GM18502 (cell line): Measurements from ENCODE around the gene FIGNL1.
A peak's percentile ranks its signal among the peaks of the same experiment; 100 is the strongest.

Source experiments
- ATAC-seq: cut with Tn5 transposase; IDR thresholded peaks from one replicate; pipeline ENCODE4 v1.9.1; 2021; ENCODE audit warnings: mild to moderate bottlenecking; ENCODE audit not compliant: unreplicated experiment, poor library complexity

The FIGNL1 gene

GRCh38 chr7:50405221-50405620 is 44.9 kb downstream of the FIGNL1 start:
- peak; percentile 25 for ATAC-seq

- no peak for ATAC-seq
Observed at GRCh38 chr7:50404392-50404791, 45.8 kb downstream of the FIGNL1 start.

DNA sequence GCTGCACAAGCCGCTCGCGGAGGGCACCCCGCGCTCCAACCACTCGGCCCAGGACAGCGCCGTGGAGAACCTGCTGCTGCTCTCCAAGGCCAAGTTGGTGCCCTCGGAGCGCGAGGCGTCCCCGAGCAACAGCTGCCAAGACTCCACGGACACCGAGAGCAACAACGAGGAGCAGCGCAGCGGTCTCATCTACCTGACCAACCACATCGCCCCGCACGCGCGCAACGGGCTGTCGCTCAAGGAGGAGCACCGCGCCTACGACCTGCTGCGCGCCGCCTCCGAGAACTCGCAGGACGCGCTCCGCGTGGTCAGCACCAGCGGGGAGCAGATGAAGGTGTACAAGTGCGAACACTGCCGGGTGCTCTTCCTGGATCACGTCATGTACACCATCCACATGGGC is 50.0 kb downstream of the FIGNL1 start:
- ATAC-seq = no peak

- ATAC-seq = no peak
Observed at GRCh38 chr7:50399635-50400034, 50.5 kb downstream of the FIGNL1 start.

DNA sequence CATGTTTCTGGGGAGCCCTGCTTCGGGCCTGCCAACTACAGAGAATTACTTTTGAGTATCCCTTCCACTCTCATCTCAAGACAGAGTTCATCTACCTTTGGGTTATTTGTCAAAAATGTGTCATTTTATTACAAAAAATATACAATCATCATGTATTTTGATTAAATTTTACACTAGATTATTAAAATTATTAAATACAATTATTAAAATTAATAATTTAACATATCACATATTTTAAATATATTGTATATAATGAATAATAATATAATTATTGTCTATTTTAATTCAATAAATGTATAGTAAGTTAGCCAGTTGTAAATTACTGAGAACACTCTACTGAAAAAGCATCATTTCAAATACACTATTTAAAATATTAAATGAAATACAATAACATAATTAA is 50.9 kb downstream of the FIGNL1 start:
- ATAC-seq = no peak

- ATAC-seq = no peak
Observed at GRCh38 chr7:50397971-50398324, 52.2 kb downstream of the FIGNL1 start.

- peak; percentile 76 for ATAC-seq
Observed at GRCh38 chr7:50397320-50397970, 52.7 kb downstream of the FIGNL1 start.

DNA sequence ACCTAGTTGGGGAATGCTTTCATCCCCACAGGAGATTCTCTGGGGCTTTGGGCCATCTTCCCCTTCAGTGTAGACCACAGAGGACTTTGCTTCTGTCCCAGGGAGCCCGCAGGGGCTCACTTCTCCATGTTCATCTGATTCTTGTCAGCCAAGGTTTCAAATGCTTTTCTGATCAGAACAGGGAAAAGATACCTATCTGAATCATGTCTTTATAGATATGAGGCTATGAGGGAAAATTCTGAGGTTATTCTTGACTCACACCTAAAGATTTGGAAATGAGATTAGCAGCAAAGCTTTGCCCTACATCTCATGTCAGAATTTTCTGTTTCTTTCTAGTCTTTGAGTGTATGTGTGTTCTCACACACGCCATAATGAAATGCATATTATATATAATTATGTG is 53.3 kb downstream of the FIGNL1 start:
- peak; percentile 33 for ATAC-seq

- no peak for ATAC-seq
Observed at GRCh38 chr7:50394315-50394714, 55.8 kb downstream of the FIGNL1 start.
